PC-9 (cell line): ENCODE results near the gene KIAA1671. TPM values are rescaled to one million over a fixed set of nuclear protein-coding genes. Genes with fewer than 3 reads are reported as not detected.

Experiments used
- BruUV-seq: library from RNA; stranded (reverse); fragments of 400-500 nt; replicated peaks from 2 replicates; lab custom pipeline; 2021; lab: Mats Ljungman, UMichigan
- CTCF ChIA-PET: fragments of 300-600 bp; sonication (Branson Sonifier 250); formaldehyde crosslinking; loops from one replicate; lab custom pipeline; 2022; ENCODE audit warnings: antibody characterized with exemption; lab: Charles Lee
- POLR2A ChIA-PET: fragments of 300-600 bp; sonication (Branson Sonifier 250); formaldehyde crosslinking; loops from one replicate; lab custom pipeline; 2022; ENCODE audit warnings: antibody characterized with exemption; ENCODE audit not compliant: unreplicated experiment; lab: Charles Lee
- DNase-seq, 2 experiments: peaks; one replicate each; pipeline versions ENCODE4 v3.0.0 to v3.0.0-alpha.2; 2015 to 2022; ENCODE audit warnings: mixed read lengths in 1 of 2
- H2AFZ ChIP-seq: fragments of 200-600 bp; sonication (generic); 2 replicates; pipeline ENCODE4 v1.8.1; 2017; ENCODE audit warnings: antibody characterized with exemption
- H3F3A ChIP-seq: fragments of 200-600 bp; sonication (generic); 2 replicates; pipeline ENCODE4 v1.8.1; 2017; ENCODE audit warnings: antibody characterized with exemption, mild to moderate bottlenecking, low read depth; ENCODE audit not compliant: insufficient read depth
- H3K27ac ChIP-seq: fragments of 200-600 bp; sonication (generic); 2 replicates; pipeline ENCODE4 v1.6.1; 2016; ENCODE audit warnings: mixed run types
- H3K27me3 ChIP-seq: fragments of 200-600 bp; sonication (generic); 2 replicates; pipeline ENCODE4 v1.6.1; 2016; ENCODE audit warnings: low read depth, mixed run types; ENCODE audit not compliant: insufficient read depth
- H3K36me3 ChIP-seq: fragments of 200-600 bp; sonication (generic); 2 replicates; pipeline ENCODE4 v1.6.1; 2016; ENCODE audit warnings: low read depth, mixed run types
- H3K4me1 ChIP-seq: fragments of 200-600 bp; sonication (generic); replicated peaks from 2 replicates; pipeline ENCODE4 v1.6.1; 2016; ENCODE audit warnings: mixed run types; ENCODE audit not compliant: insufficient read depth
- H3K4me2 ChIP-seq: fragments of 200-600 bp; sonication (generic); 2 replicates; pipeline ENCODE4 v1.6.1; 2017; ENCODE audit warnings: mixed run types
- H3K4me3 ChIP-seq: fragments of 200-600 bp; sonication (generic); 2 replicates; pipeline ENCODE4 v1.6.1; 2016; ENCODE audit warnings: mixed run types
- H3K79me2 ChIP-seq: fragments of 200-600 bp; sonication (generic); 2 replicates; pipeline ENCODE4 v1.6.1; 2017; ENCODE audit warnings: low read depth, mixed run types
- H3K9me2 ChIP-seq: fragments of 200-600 bp; sonication (generic); 2 replicates; pipeline ENCODE4 v1.8.1; 2017; ENCODE audit warnings: mild to moderate bottlenecking; ENCODE audit not compliant: insufficient read depth
- H3K9me3 ChIP-seq: fragments of 200-600 bp; sonication (generic); 2 replicates; pipeline ENCODE4 v1.8.1; 2016; ENCODE audit warnings: low read depth; ENCODE audit not compliant: insufficient read depth
- H4K20me1 ChIP-seq: fragments of 200-600 bp; sonication (generic); 2 replicates; pipeline ENCODE4 v1.8.1; 2017; ENCODE audit not compliant: insufficient read depth
- EZH2 ChIP-seq: fragments of 200-600 bp; sonication (generic); IDR thresholded peaks from 2 replicates; pipeline ENCODE4 v1.8.0; 2017; ENCODE audit warnings: antibody characterized with exemption, low read depth
- intact Hi-C: fragments of 100-400 bp; cut with micrococcal nuclease; formaldehyde crosslinking; loops from one replicate; pipeline ENCODE4 v1.10.0; 2022; ENCODE audit not compliant: unreplicated experiment
- total RNA-seq: library from RNA; stranded (reverse); gene quantifications from 2 replicates; pipeline ENCODE4 v1.2.3, GENCODE V29; 2021
- TF ChIP-seq, protein P1 (sequence below): fragments of 200-600 bp; sonication (generic); conservative IDR thresholded peaks from 2 replicates; pipeline ENCODE4 v1.6.1; 2017; ENCODE audit warnings: mixed run types, antibody characterized with exemption, mild to moderate bottlenecking, moderate library complexity

The KIAA1671 gene
- total RNA-seq, 1 experiment from 2014 or later, result 44.3 TPM

DNA sequence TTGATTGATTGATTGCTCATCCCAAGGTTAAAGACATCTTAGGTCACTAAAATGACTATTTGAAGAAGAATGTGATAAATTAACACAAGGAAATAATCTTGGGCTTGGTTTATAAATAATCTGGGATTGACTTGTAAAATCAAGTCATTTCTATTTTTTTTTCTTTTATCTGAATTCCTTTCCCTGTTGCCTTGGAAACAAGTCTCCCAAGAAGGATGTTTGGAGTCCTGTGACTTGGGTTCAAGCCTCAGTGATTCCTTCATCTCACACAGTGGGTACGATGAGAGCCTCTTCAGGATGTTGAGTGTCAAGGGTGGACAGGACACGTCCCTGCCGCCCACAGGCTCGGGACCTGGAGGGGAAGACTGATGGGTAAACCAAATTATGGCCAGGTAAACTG is 149.0 kb downstream of the KIAA1671 start:
- Histone ChIP-seq H3K4me1 (no peaks in the 10 kb centered on the region), H3K4me3 (no peak overlapping the region), H3K9me2 (no peaks in the 10 kb centered on the region), H3K36me3 (no peaks in the 10 kb centered on the region), H3K79me2 (no peaks in the 10 kb centered on the region), H3F3A (peaks cover 4% of the 10 kb centered on the region; the same call in 1 of the 2 replicates), H3K9me3 (no peaks in the 10 kb centered on the region), H3K27ac (no peak overlapping the region), H2AFZ (no peak overlapping the region), H3K27me3 (no peaks in the 10 kb centered on the region), H3K4me2 (no peak overlapping the region), H4K20me1 (no peaks in the 10 kb centered on the region; the same call in 1 of the 2 replicates)
- BruUV-seq, result no TSS peak
- ChIA-PET CTCF (no interaction called here), POLR2A (no interaction called here)
- DNase-seq, result no peak
- intact Hi-C loops, result no loop called here
- no peak for TF ChIP-seq EZH2
- TF ChIP-seq, protein P1, sequence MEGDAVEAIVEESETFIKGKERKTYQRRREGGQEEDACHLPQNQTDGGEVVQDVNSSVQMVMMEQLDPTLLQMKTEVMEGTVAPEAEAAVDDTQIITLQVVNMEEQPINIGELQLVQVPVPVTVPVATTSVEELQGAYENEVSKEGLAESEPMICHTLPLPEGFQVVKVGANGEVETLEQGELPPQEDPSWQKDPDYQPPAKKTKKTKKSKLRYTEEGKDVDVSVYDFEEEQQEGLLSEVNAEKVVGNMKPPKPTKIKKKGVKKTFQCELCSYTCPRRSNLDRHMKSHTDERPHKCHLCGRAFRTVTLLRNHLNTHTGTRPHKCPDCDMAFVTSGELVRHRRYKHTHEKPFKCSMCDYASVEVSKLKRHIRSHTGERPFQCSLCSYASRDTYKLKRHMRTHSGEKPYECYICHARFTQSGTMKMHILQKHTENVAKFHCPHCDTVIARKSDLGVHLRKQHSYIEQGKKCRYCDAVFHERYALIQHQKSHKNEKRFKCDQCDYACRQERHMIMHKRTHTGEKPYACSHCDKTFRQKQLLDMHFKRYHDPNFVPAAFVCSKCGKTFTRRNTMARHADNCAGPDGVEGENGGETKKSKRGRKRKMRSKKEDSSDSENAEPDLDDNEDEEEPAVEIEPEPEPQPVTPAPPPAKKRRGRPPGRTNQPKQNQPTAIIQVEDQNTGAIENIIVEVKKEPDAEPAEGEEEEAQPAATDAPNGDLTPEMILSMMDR, result no peak

DNA sequence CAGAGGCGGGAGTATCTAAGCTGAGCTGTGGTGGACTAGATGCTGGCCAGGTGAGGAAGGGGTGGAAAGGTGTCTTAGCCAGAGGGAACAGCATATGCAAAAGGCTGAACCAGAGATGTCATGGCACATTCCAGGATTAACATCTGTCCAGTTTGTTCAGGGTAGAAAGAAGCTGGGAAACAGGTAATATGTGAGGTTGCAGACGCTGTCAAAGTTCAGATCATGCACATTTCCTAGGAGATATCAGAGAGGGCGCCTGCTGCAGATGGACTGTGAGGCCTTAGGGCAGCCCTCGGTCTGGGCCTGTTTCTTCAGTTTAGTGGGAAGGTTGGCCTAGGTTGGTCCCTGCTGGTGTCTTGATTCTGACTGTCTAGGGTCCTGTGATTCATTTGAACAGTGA is 149.5 kb downstream of the KIAA1671 start:
- Histone ChIP-seq H3K4me2 (no peak overlapping the region), H3K4me3 (no peak overlapping the region), H3F3A (peaks cover 4% of the 10 kb centered on the region; the same call in 1 of the 2 replicates), H3K9me3 (no peaks in the 10 kb centered on the region), H3K4me1 (no peaks in the 10 kb centered on the region), H3K27ac (no peak overlapping the region), H2AFZ (no peak overlapping the region), H3K9me2 (no peaks in the 10 kb centered on the region), H3K79me2 (no peaks in the 10 kb centered on the region), H3K36me3 (no peaks in the 10 kb centered on the region), H4K20me1 (no peaks in the 10 kb centered on the region; the same call in 1 of the 2 replicates), H3K27me3 (no peaks in the 10 kb centered on the region)
- ChIA-PET CTCF (no interaction called here), POLR2A (no interaction called here)
- no TSS peak for BruUV-seq
- TF ChIP-seq EZH2, result no peak
- TF ChIP-seq, protein P1, result no peak
- intact Hi-C loops, result no loop called here
- no peak for DNase-seq

DNA sequence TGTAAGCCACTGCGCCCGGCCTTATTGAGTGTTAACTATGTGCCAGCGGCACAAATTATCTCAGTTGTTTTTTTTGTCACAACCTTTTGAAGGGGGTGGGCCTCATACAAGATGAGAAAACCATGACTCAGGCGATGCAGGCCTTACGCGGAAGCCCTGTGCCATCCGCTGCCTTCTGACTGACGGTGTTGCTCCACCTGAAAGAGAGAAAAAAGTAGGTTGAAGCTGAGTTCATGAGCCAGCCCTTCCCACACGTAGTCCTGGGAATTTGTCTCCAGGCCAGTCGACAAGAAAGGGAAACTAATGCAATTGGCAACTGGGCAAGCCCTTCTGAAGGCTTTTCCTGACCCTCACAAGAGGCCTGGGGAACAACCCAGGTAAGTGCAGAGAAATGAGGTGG is 150.2 kb downstream of the KIAA1671 start:
- no peak overlapping the region for H3K27ac ChIP-seq
- no peaks in the 10 kb centered on the region for H3K79me2 ChIP-seq
- no peaks in the 10 kb centered on the region for H3K9me3 ChIP-seq
- H4K20me1 ChIP-seq, result peaks cover 2% of the 10 kb centered on the region; the same call in 1 of the 2 replicates
- POLR2A ChIA-PET, result no interaction called here
- no peaks in the 10 kb centered on the region for H3K36me3 ChIP-seq
- H3K4me2 ChIP-seq, result no peak overlapping the region
- peaks cover 4% of the 10 kb centered on the region; the same call in 1 of the 2 replicates for H3F3A ChIP-seq
- no peaks in the 10 kb centered on the region for H3K9me2 ChIP-seq
- no peak overlapping the region for H2AFZ ChIP-seq
- no peak for TF ChIP-seq EZH2
- TF ChIP-seq, protein P1, result no peak
- no peak overlapping the region for H3K4me3 ChIP-seq
- DNase-seq, result peak in 1 of 2 experiments; percentile 23
- no peaks in the 10 kb centered on the region for H3K4me1 ChIP-seq
- no peaks in the 10 kb centered on the region for H3K27me3 ChIP-seq
- no TSS peak for BruUV-seq
- CTCF ChIA-PET, result interaction anchor here (0.6 kb wide), 1 partner anchor 249 kb away, joined by 3 read pairs; no protein-coding TSS in a partner anchor
- intact Hi-C loops, result no loop called here
